HepG2 (cell line): ENCODE measurements around the gene AKR1A1. TPM values are rescaled to one million over a fixed set of nuclear protein-coding genes. Genes with fewer than 3 reads are reported as not detected.

Source experiments
- EEA1 ChIP-seq: sonication (generic); formaldehyde crosslinking; IDR thresholded peaks from 2 replicates; pipeline ENCODE4 v1.5.1; 2020; ENCODE audit warnings: mild to moderate bottlenecking, missing genetic modification reagents, borderline replicate concordance
- GPBP1L1 ChIP-seq: sonication (generic); formaldehyde crosslinking; IDR thresholded peaks from 2 replicates; pipeline ENCODE4 v1.5.0; 2020; ENCODE audit warnings: mild to moderate bottlenecking, missing genetic modification reagents
- NPAS2 ChIP-seq: sonication (generic); formaldehyde crosslinking; IDR thresholded peaks from 2 replicates; pipeline ENCODE4 v1.8.0; 2022; ENCODE audit warnings: mild to moderate bottlenecking, missing genetic modification reagents, borderline replicate concordance
- POLR2G ChIP-seq: fragments of 200-400 bp; formaldehyde crosslinking; IDR thresholded peaks from 2 replicates; pipeline ENCODE4 v1.6.1; 2018; ENCODE audit warnings: mild to moderate bottlenecking, low read depth, low read length, moderate library complexity
- RERE ChIP-seq: IDR thresholded peaks from 2 replicates; pipeline ENCODE4 v1.6.1; 2016; ENCODE audit warnings: low read depth, missing genetic modification reagents, missing compliant biosample characterization
- SATB2 ChIP-seq: sonication (generic); formaldehyde crosslinking; IDR thresholded peaks from 2 replicates; pipeline ENCODE4 v1.5.0; 2020; ENCODE audit warnings: missing genetic modification reagents
- SMAD1 ChIP-seq: sonication (generic); formaldehyde crosslinking; IDR thresholded peaks from 2 replicates; pipeline ENCODE4 v1.4.0; 2020; ENCODE audit warnings: missing genetic modification reagents, low read depth, mild to moderate bottlenecking, borderline replicate concordance
- YY1 ChIP-seq: IDR thresholded peaks from 2 replicates; pipeline ENCODE4 v1.6.1; 2011; ENCODE audit warnings: low read length, low read depth, moderate library complexity, mild to moderate bottlenecking; ENCODE audit not compliant: insufficient read depth, insufficient replicate concordance
- ZNF543 ChIP-seq: sonication (generic); formaldehyde crosslinking; IDR thresholded peaks from 2 replicates; pipeline ENCODE4 v1.4.0; 2020; ENCODE audit warnings: mild to moderate bottlenecking, missing genetic modification reagents
- ZNF558 ChIP-seq: sonication (generic); formaldehyde crosslinking; IDR thresholded peaks from 2 replicates; pipeline ENCODE4 v1.9.0; 2022; ENCODE audit warnings: mild to moderate bottlenecking, missing genetic modification reagents, borderline replicate concordance
- ZNF572 ChIP-seq: sonication (generic); formaldehyde crosslinking; IDR thresholded peaks from 2 replicates; pipeline ENCODE4 v1.5.1; 2020; ENCODE audit warnings: mild to moderate bottlenecking, missing genetic modification reagents
- ZNF678 ChIP-seq: sonication (generic); formaldehyde crosslinking; IDR thresholded peaks from 2 replicates; pipeline ENCODE4 v1.4.0; 2020; ENCODE audit warnings: mild to moderate bottlenecking, missing genetic modification reagents
- ZNF749 ChIP-seq: sonication (generic); formaldehyde crosslinking; IDR thresholded peaks from 2 replicates; pipeline ENCODE4 v1.8.0; 2022; ENCODE audit warnings: mild to moderate bottlenecking, missing genetic modification reagents, moderate library complexity, borderline replicate concordance
- ZNF777 ChIP-seq: sonication (generic); formaldehyde crosslinking; IDR thresholded peaks from 2 replicates; pipeline ENCODE4 v1.4.0; 2020; ENCODE audit warnings: missing genetic modification reagents
- polyA plus RNA-seq, 8 experiments: library from polyadenylated mRNA; depleted of rRNA in 3 of 8; stranded (reverse) in 7 of 8; unstranded in 1 of 8; fragments of >200 nt; fragmentation: Illumina TruSeq in 4 of 8; extraction: Trizol in 4 of 8; gene quantifications; 2 replicates each; pipeline versions ENCODE4 v1.2.1 to v1.2.3, GENCODE V29; 2011 to 2016; ENCODE audit warnings: low read depth in 4 of 8, missing spikeins in 1 of 8, mixed read lengths in 1 of 8; ENCODE audit not compliant: insufficient read depth in 1 of 8
- total RNA-seq, 5 experiments: library from RNA; depleted of rRNA; stranded (reverse); fragments of >200 nt; fragmentation: Illumina TruSeq; extraction: Trizol; gene quantifications; 2 replicates each; pipeline ENCODE4 v1.2.3, GENCODE V29; 2016; ENCODE audit warnings: low read depth in 1 of 5
- TF ChIP-seq, protein P1 (sequence below): sonication (generic); formaldehyde crosslinking; IDR thresholded peaks from 2 replicates; pipeline ENCODE4 v1.8.1; 2023; ENCODE audit warnings: mild to moderate bottlenecking, moderate library complexity, missing genetic modification reagents
- TF ChIP-seq, protein P2 (sequence below): sonication (generic); formaldehyde crosslinking; IDR thresholded peaks from 2 replicates; pipeline ENCODE4 v1.5.0; 2020; ENCODE audit warnings: missing genetic modification reagents
- TF ChIP-seq, protein P3 (sequence below): sonication (generic); formaldehyde crosslinking; IDR thresholded peaks from 2 replicates; pipeline ENCODE4 v1.4.0; 2020; ENCODE audit warnings: mild to moderate bottlenecking, missing genetic modification reagents, borderline replicate concordance

AKR1A1 gene
- total and polyA plus RNA-seq, 2 of the 13 experiments (the other 11 are each of a cell fraction or from before 2014, with no cell fraction given) = 181 to 217 TPM

DNA sequence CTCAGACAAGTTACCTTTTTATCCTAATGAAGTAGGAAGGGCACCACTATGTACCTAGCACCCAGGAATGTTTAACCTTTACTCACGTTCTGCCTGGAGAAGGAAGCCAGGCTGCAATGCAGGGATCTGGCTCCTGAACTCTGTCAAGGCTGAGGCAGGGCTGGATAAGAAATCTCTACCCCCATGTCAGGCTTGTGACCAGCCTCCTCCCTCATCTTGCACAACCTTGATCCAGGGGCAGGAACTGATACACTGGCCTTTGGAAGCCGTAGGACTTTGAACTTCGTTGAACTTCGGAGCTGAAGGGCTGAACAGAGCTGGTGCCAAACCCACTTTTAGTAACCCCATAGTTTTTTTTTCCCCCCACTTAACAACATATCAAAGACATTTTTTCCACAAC, 8.0 kb upstream of the AKR1A1 start (continued):
- TF ChIP-seq ZNF678 (CRISPR knock-in tag) (no peak), EEA1 (no peak), ZNF777 (CRISPR knock-in tag) (no peak), YY1 (no peak), ZNF749 (no peak), SMAD1 (CRISPR knock-in tag) (no peak), GPBP1L1 (CRISPR knock-in tag) (no peak), NPAS2 (CRISPR knock-in tag) (no peak), SATB2 (no peak), ZNF558 (CRISPR knock-in tag) (no peak), ZNF572 (CRISPR knock-in tag) (no peak), ZNF543 (CRISPR knock-in tag) (no peak), RERE (CRISPR knock-in tag) (no peak), POLR2G (no peak)
- TF ChIP-seq, protein P1, sequence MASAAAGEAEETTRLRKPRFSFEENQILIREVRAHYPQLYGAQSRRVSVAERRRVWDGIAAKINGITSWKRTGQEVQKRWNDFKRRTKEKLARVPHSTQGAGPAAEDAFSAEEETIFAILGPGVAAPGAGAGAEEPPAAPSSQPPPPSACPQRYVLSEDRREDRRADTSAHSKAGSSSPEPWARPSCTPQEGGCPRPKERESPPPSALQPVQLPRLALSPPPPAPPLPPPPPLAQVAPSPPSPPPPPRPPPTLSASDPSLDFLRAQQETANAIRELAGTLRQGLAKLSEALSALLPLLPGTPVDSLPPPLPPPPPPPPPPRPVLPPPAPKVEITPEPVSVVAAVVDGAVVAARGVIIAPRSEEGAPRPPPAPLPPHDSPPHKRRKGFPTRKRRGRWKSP (CRISPR knock-in tag) = no peak
- TF ChIP-seq, protein P2, sequence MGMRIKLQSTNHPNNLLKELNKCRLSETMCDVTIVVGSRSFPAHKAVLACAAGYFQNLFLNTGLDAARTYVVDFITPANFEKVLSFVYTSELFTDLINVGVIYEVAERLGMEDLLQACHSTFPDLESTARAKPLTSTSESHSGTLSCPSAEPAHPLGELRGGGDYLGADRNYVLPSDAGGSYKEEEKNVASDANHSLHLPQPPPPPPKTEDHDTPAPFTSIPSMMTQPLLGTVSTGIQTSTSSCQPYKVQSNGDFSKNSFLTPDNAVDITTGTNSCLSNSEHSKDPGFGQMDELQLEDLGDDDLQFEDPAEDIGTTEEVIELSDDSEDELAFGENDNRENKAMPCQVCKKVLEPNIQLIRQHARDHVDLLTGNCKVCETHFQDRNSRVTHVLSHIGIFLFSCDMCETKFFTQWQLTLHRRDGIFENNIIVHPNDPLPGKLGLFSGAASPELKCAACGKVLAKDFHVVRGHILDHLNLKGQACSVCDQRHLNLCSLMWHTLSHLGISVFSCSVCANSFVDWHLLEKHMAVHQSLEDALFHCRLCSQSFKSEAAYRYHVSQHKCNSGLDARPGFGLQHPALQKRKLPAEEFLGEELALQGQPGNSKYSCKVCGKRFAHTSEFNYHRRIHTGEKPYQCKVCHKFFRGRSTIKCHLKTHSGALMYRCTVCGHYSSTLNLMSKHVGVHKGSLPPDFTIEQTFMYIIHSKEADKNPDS (CRISPR knock-in tag) = no peak
- TF ChIP-seq, protein P3, sequence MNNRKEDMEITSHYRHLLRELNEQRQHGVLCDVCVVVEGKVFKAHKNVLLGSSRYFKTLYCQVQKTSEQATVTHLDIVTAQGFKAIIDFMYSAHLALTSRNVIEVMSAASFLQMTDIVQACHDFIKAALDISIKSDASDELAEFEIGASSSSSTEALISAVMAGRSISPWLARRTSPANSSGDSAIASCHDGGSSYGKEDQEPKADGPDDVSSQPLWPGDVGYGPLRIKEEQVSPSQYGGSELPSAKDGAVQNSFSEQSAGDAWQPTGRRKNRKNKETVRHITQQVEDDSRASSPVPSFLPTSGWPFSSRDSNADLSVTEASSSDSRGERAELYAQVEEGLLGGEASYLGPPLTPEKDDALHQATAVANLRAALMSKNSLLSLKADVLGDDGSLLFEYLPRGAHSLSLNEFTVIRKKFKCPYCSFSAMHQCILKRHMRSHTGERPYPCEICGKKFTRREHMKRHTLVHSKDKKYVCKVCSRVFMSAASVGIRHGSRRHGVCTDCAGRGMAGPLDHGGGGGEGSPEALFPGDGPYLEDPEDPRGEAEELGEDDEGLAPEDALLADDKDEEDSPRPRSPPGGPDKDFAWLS (CRISPR knock-in tag) = no peak
